Smooth muscle cell (in vitro differentiated cells): ENCODE data around the gene GRM2. TPM values are rescaled to one million over a fixed set of nuclear protein-coding genes. Genes with fewer than 3 reads are reported as not detected.
"Not testable (repeated sequence)": the region's sequence is repeated elsewhere in the genome, so short reads cannot be mapped to it uniquely, and the experiment has no call there.

Experiments used
- DNase-seq: peaks from one replicate; lab custom pipeline; 2025; ENCODE audit not compliant: unreplicated experiment; lab: John Stamatoyannopoulos, UW
- H2AFZ ChIP-seq: fragments of 200-600 bp; sonication (generic); 2 replicates; pipeline ENCODE4 v1.6.0; 2016; ENCODE audit warnings: antibody characterized with exemption, low read depth, mild to moderate bottlenecking
- H3F3A ChIP-seq: fragments of 200-600 bp; sonication (generic); 2 replicates; pipeline ENCODE4 v1.6.0; 2017; ENCODE audit warnings: antibody characterized with exemption, low read depth
- H3K27ac ChIP-seq: fragments of 200-600 bp; sonication (generic); 2 replicates; pipeline ENCODE4 v1.5.1; 2016; ENCODE audit warnings: low read depth, mild to moderate bottlenecking
- H3K27me3 ChIP-seq: fragments of 200-600 bp; sonication (generic); 2 replicates; pipeline ENCODE4 v1.6.1; 2016; ENCODE audit warnings: low read depth, mild to moderate bottlenecking
- H3K36me3 ChIP-seq: fragments of 200-600 bp; sonication (generic); 2 replicates; pipeline ENCODE4 v1.5.1; 2016; ENCODE audit warnings: low read depth
- H3K4me1 ChIP-seq: fragments of 200-600 bp; sonication (generic); 2 replicates; pipeline ENCODE4 v1.5.1; 2016; ENCODE audit warnings: low read depth
- H3K4me2 ChIP-seq: fragments of 200-600 bp; sonication (generic); 2 replicates; pipeline ENCODE4 v1.6.0; 2016; ENCODE audit warnings: mild to moderate bottlenecking
- H3K4me3 ChIP-seq: fragments of 200-600 bp; sonication (generic); 2 replicates; pipeline ENCODE4 v1.5.1; 2016; ENCODE audit warnings: mild to moderate bottlenecking
- H3K79me2 ChIP-seq: fragments of 200-600 bp; sonication (generic); 2 replicates; pipeline ENCODE4 v1.6.0; 2016; ENCODE audit warnings: low read depth, mild to moderate bottlenecking
- H3K9ac ChIP-seq: fragments of 200-600 bp; sonication (generic); 2 replicates; pipeline ENCODE4 v1.6.0; 2016; ENCODE audit warnings: low read depth
- H3K9me3 ChIP-seq: fragments of 200-600 bp; sonication (generic); replicated peaks from 2 replicates; pipeline ENCODE4 v1.5.1; 2016; ENCODE audit warnings: low read depth
- H4K20me1 ChIP-seq: fragments of 200-600 bp; sonication (generic); 2 replicates; pipeline ENCODE4 v1.6.0; 2016; ENCODE audit warnings: low read depth
- WGBS: methylation state at CpG from one replicate; pipeline ENCODE4 v1.1.7; 2016; ENCODE audit warnings: low lambda C conversion rate; 5-methylcytosine and 5-hydroxymethylcytosine counted together
- polyA plus RNA-seq: library from polyadenylated mRNA; unstranded; fragments of >200 nt; fragmentation: Nextera tagmentation; extraction: Ambion mirVana; gene quantifications from 2 replicates; pipeline ENCODE4 v1.2.1, GENCODE V29; 2016
- total RNA-seq: library from RNA; depleted of rRNA; stranded (reverse); fragments of >200 nt; gene quantifications from 2 replicates; pipeline ENCODE4 v1.2.3, GENCODE V29; 2014
- TF ChIP-seq, protein P1 (sequence below): fragments of 200-600 bp; sonication (generic); IDR thresholded peaks from 2 replicates; pipeline ENCODE4 v1.5.1; 2017; ENCODE audit warnings: borderline replicate concordance, mild to moderate bottlenecking, antibody characterized with exemption; ENCODE audit not compliant: insufficient read depth, poor library complexity, severe bottlenecking

The GRM2 gene
- total and polyA plus RNA-seq, 2 experiments from 2014 or later, result 0.63 to 0.65 TPM

- no peaks in the 10 kb centered on the region for H3K79me2 ChIP-seq
- TF ChIP-seq, protein P1, sequence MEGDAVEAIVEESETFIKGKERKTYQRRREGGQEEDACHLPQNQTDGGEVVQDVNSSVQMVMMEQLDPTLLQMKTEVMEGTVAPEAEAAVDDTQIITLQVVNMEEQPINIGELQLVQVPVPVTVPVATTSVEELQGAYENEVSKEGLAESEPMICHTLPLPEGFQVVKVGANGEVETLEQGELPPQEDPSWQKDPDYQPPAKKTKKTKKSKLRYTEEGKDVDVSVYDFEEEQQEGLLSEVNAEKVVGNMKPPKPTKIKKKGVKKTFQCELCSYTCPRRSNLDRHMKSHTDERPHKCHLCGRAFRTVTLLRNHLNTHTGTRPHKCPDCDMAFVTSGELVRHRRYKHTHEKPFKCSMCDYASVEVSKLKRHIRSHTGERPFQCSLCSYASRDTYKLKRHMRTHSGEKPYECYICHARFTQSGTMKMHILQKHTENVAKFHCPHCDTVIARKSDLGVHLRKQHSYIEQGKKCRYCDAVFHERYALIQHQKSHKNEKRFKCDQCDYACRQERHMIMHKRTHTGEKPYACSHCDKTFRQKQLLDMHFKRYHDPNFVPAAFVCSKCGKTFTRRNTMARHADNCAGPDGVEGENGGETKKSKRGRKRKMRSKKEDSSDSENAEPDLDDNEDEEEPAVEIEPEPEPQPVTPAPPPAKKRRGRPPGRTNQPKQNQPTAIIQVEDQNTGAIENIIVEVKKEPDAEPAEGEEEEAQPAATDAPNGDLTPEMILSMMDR, result no peak
- H4K20me1 ChIP-seq, result no peaks in the 10 kb centered on the region
- H3K4me2 ChIP-seq, result no peak overlapping the region
- H3K9me3 ChIP-seq, result no peaks in the 10 kb centered on the region
- no peak overlapping the region for H3K27ac ChIP-seq
- H3F3A ChIP-seq, result no peaks in the 10 kb centered on the region
- H2AFZ ChIP-seq, result no peak overlapping the region
- H3K4me1 ChIP-seq, result no peaks in the 10 kb centered on the region
- no peaks in the 10 kb centered on the region for H3K36me3 ChIP-seq
- H3K27me3 ChIP-seq, result no peaks in the 10 kb centered on the region
- no peak for DNase-seq
- no peak overlapping the region for H3K9ac ChIP-seq
- H3K4me3 ChIP-seq, result no peak overlapping the region
Observed at GRCh38 chr3:51747840-51748239, 41.0 kb downstream of the GRM2 start.

GRCh38 chr3:51748327-51748726 lies 41.5 kb downstream of the GRM2 start:
- no peaks in the 10 kb centered on the region for H3K9me3 ChIP-seq
- no peaks in the 10 kb centered on the region for H3K36me3 ChIP-seq
- no peak overlapping the region for H3K9ac ChIP-seq
- no peak for DNase-seq
- no peaks in the 10 kb centered on the region for H3F3A ChIP-seq
- no peak overlapping the region for H3K4me2 ChIP-seq
- no peaks in the 10 kb centered on the region for H3K79me2 ChIP-seq
- H3K27me3 ChIP-seq, result no peaks in the 10 kb centered on the region
- WGBS, result 33% methylated on average over 1 of the region's 1 CpG
- no peak overlapping the region for H3K27ac ChIP-seq
- no peaks in the 10 kb centered on the region for H4K20me1 ChIP-seq
- no peak overlapping the region for H2AFZ ChIP-seq
- no peaks in the 10 kb centered on the region for H3K4me1 ChIP-seq
- TF ChIP-seq, protein P1, result no peak
- no peak overlapping the region for H3K4me3 ChIP-seq

- WGBS, result 96% methylated on average over 1 of the region's 1 CpG
- no peaks in the 10 kb centered on the region for H3K79me2 ChIP-seq
- H3K9me3 ChIP-seq, result no peaks in the 10 kb centered on the region
- no peak overlapping the region for H3K4me3 ChIP-seq
- no peak for DNase-seq
- H3K27me3 ChIP-seq, result no peaks in the 10 kb centered on the region
- no peaks in the 10 kb centered on the region for H4K20me1 ChIP-seq
- no peaks in the 10 kb centered on the region for H3K36me3 ChIP-seq
- H3F3A ChIP-seq, result no peaks in the 10 kb centered on the region
- H3K4me1 ChIP-seq, result no peaks in the 10 kb centered on the region
- no peak overlapping the region for H3K9ac ChIP-seq
- TF ChIP-seq, protein P1, result no peak
- no peak overlapping the region for H3K4me2 ChIP-seq
- H3K27ac ChIP-seq, result no peak overlapping the region
- H2AFZ ChIP-seq, result no peak overlapping the region
Observed at GRCh38 chr3:51750878-51751277, 44.0 kb downstream of the GRM2 start.

- Histone ChIP-seq H3K9me3 (no peaks in the 10 kb centered on the region), H3K36me3 (no peaks in the 10 kb centered on the region), H3F3A (no peaks in the 10 kb centered on the region), H3K4me3 (no peak overlapping the region), H3K27me3 (no peaks in the 10 kb centered on the region), H3K27ac (no peak overlapping the region), H3K4me1 (no peaks in the 10 kb centered on the region), H3K4me2 (no peak overlapping the region), H2AFZ (no peak overlapping the region), H3K79me2 (no peaks in the 10 kb centered on the region), H3K9ac (no peak overlapping the region), H4K20me1 (no peaks in the 10 kb centered on the region)
- 89% methylated on average over 2 of the region's 2 CpGs for WGBS
- TF ChIP-seq, protein P1, result no peak
- DNase-seq, result no peak
Observed at GRCh38 chr3:51751287-51751686, 44.4 kb downstream of the GRM2 start.

- not testable (repeated sequence) for H3K9ac ChIP-seq, DNase-seq, H3F3A ChIP-seq, H4K20me1 ChIP-seq, H2AFZ ChIP-seq, H3K79me2 ChIP-seq, H3K4me2 ChIP-seq, H3K4me3 ChIP-seq, H3K4me1 ChIP-seq, H3K9me3 ChIP-seq, H3K36me3 ChIP-seq, H3K27ac ChIP-seq, H3K27me3 ChIP-seq
- WGBS, result 83% methylated on average over 13 of the region's 13 CpGs
Observed at GRCh38 chr3:51753763-51754750, 47.2 kb downstream of the GRM2 start.
